Measurements from ENCODE around the gene TLE6.

GRCh38 chr19:3004522-3004921 lies 27.2 kb downstream of the TLE6 start:
- TF ChIP-seq CTCF (conservative IDR thresholded peaks at IDR 0.05): no peak
- no peak for TF ChIP-seq EZH2 (IDR thresholded peaks at IDR 0.05; ENCODE audit: low read depth)

All from PC-9 (cell line).